HCT116 (cell line): ENCODE data around the gene SEPTIN6. TPM values are rescaled to one million over a fixed set of nuclear protein-coding genes. Genes with fewer than 3 reads are reported as not detected.

Experiments
- ATAC-seq: fragments of 200-7000 bp; cut with Tn5 transposase; 2 replicates; pipeline ENCODE4 v1.9.1; 2020; ENCODE audit warnings: mild to moderate bottlenecking, moderate library complexity
- BruUV-seq: library from RNA; stranded (reverse); fragments of 400-500 nt; replicated peaks from 2 replicates; lab custom pipeline; 2021; lab: Mats Ljungman, UMichigan
- CTCF ChIA-PET: fragments of 300-600 bp; sonication (Branson Sonifier 250); formaldehyde crosslinking; loops from one replicate; lab custom pipeline; 2021; ENCODE audit warnings: antibody characterized with exemption; lab: Charles Lee
- POLR2A ChIA-PET: fragments of 300-600, 350-600 bp; sonication (Branson Sonifier 250); formaldehyde crosslinking; loops from one replicate; lab custom pipeline; 2021; ENCODE audit warnings: antibody characterized with exemption; lab: Charles Lee
- RAD21 ChIA-PET, 2 experiments: fragments of 300-600 bp; sonication (Branson Sonifier 250); formaldehyde crosslinking; loops; one replicate each; lab custom pipeline; 2023; ENCODE audit warnings: low total read pairs in 2 of 2; ENCODE audit not compliant: uncharacterized antibody in 2 of 2, unreplicated experiment in 2 of 2, low non-redundant PET in 1 of 2; lab: Charles Lee
- DNase-seq: peaks from one replicate; pipeline ENCODE4 v3.0.0-alpha.2; 2010; ENCODE audit warnings: low read depth, low spot score
- H2AFZ ChIP-seq: fragments of 200-600 bp; shearing (Covaris generic), sonication (generic); 2 replicates; pipeline ENCODE4 v1.6.1; 2017; ENCODE audit warnings: low read depth, mixed run types, mixed read lengths, antibody characterized with exemption, low read length; ENCODE audit not compliant: poor library complexity, severe bottlenecking
- H3K27ac ChIP-seq: 2 replicates; pipeline ENCODE4 v1.5.1; 2012; ENCODE audit warnings: low read depth, low read length
- H3K27me3 ChIP-seq: fragments of 200-600 bp; sonication (generic); 2 replicates; pipeline ENCODE4 v1.6.1; 2016; ENCODE audit warnings: mixed run types, low read length, mixed read lengths; ENCODE audit not compliant: insufficient read depth
- H3K36me3 ChIP-seq, 2 experiments: fragments of 200-500 bp in 1 of 2; fragments of 200-600 bp in 1 of 2; sonication (Bioruptor generic) in 1 of 2; sonication (generic) in 1 of 2; 2 replicates each; pipeline versions ENCODE4 v1.5.1 to v1.6.1; 2014 to 2016; ENCODE audit warnings: low read length in 2 of 2, inconsistent platforms in 1 of 2, mixed read lengths in 1 of 2, mixed run types in 1 of 2; ENCODE audit not compliant: insufficient read depth in 2 of 2, control insufficient read depth in 1 of 2
- H3K4me1 ChIP-seq, 2 experiments: fragments of 200-600 bp in 1 of 2; sonication (generic) in 1 of 2; 2 replicates each; pipeline versions ENCODE4 v1.5.1 to v1.6.1; 2012 to 2017; ENCODE audit warnings: low read length in 2 of 2, inconsistent platforms in 1 of 2, mild to moderate bottlenecking in 1 of 2, mixed read lengths in 1 of 2, mixed run types in 1 of 2, moderate library complexity in 1 of 2; ENCODE audit not compliant: insufficient read depth in 2 of 2, control insufficient read depth in 1 of 2
- H3K4me2 ChIP-seq: fragments of 200-600 bp; sonication (generic); 2 replicates; pipeline ENCODE4 v1.6.1; 2017; ENCODE audit warnings: mixed run types, low read length, mixed read lengths
- H3K4me3 ChIP-seq, 2 experiments: fragments of 200-600 bp in 1 of 2; sonication (generic) in 1 of 2; replicated peaks in 1 of 2; 2 replicates each; pipeline ENCODE4 v1.5.1; 2011 to 2016; ENCODE audit warnings: low read length in 2 of 2, control low read depth in 1 of 2, low read depth in 1 of 2, mild to moderate bottlenecking in 1 of 2, mixed read lengths in 1 of 2, mixed run types in 1 of 2
- H3K79me2 ChIP-seq: fragments of 200-600 bp; sonication (generic); 2 replicates; pipeline ENCODE4 v1.6.1; 2017; ENCODE audit warnings: mild to moderate bottlenecking, mixed run types, low read length, moderate library complexity, mixed read lengths; ENCODE audit not compliant: insufficient read depth
- H3K9ac ChIP-seq: fragments of 200-600 bp; sonication (generic); 2 replicates; pipeline ENCODE4 v1.6.1; 2016; ENCODE audit warnings: low read length, mixed read lengths
- H3K9me2 ChIP-seq: fragments of 200-600 bp; sonication (generic), shearing (Covaris generic); 2 replicates; pipeline ENCODE4 v1.6.1; 2017; ENCODE audit warnings: mixed run types, mild to moderate bottlenecking, moderate library complexity; ENCODE audit not compliant: insufficient read depth
- H3K9me3 ChIP-seq, 2 experiments: fragments of 200-500 bp in 1 of 2; fragments of 200-600 bp in 1 of 2; sonication (Bioruptor generic) in 1 of 2; sonication (generic) in 1 of 2; 2 replicates each; pipeline ENCODE4 v1.6.1; 2014 to 2017; ENCODE audit warnings: low read length in 2 of 2, mixed read lengths in 2 of 2, inconsistent platforms in 1 of 2, low read depth in 1 of 2, mild to moderate bottlenecking in 1 of 2, mixed run types in 1 of 2, moderate library complexity in 1 of 2; ENCODE audit not compliant: control insufficient read depth in 1 of 2, insufficient read depth in 1 of 2
- H4K20me1 ChIP-seq: fragments of 200-600 bp; sonication (generic), shearing (Covaris generic); 2 replicates; pipeline ENCODE4 v1.6.1; 2017; ENCODE audit warnings: mixed run types, mild to moderate bottlenecking, moderate library complexity; ENCODE audit not compliant: insufficient read depth
- CEBPB ChIP-seq: IDR thresholded peaks from 2 replicates; pipeline ENCODE4 v1.6.1; 2012; ENCODE audit warnings: low read depth
- EGR1 ChIP-seq: IDR thresholded peaks from 2 replicates; pipeline ENCODE4 v1.6.1; 2012; ENCODE audit warnings: low read depth
- EZH2phosphoT487 ChIP-seq: fragments of 200-600 bp; IDR thresholded peaks from 2 replicates; pipeline ENCODE4 v1.6.1; 2018; ENCODE audit warnings: antibody characterized with exemption, borderline replicate concordance
- POLR2A ChIP-seq: IDR thresholded peaks from 2 replicates; pipeline ENCODE4 v1.7.0; 2011; ENCODE audit warnings: borderline replicate concordance; ENCODE audit not compliant: insufficient read depth, insufficient read length; ENCODE audit errors: extremely low read depth
- POLR2AphosphoS5 ChIP-seq: IDR thresholded peaks from 2 replicates; pipeline ENCODE4 v1.6.1; 2011; ENCODE audit warnings: mild to moderate bottlenecking, low read depth, low read length, moderate library complexity
- SIN3A ChIP-seq: IDR thresholded peaks from 2 replicates; pipeline ENCODE4 v1.6.1; 2012; ENCODE audit warnings: low read depth
- SP1 ChIP-seq: IDR thresholded peaks from 2 replicates; pipeline ENCODE4 v1.6.1; 2012; ENCODE audit warnings: low read depth
- SRF ChIP-seq: IDR thresholded peaks from 2 replicates; pipeline ENCODE4 v1.6.1; 2012; ENCODE audit warnings: low read depth
- TCF7L2 ChIP-seq: IDR thresholded peaks from 2 replicates; pipeline ENCODE4 v1.7.0; 2011; ENCODE audit warnings: borderline replicate concordance, inconsistent platforms; ENCODE audit not compliant: insufficient read depth, insufficient read length; ENCODE audit errors: extremely low read depth
- intact Hi-C: fragments of 100-400 bp; cut with micrococcal nuclease; formaldehyde crosslinking; loops from 2 replicates; pipeline ENCODE4 v1.10.0; 2022
- total RNA-seq: library from RNA; stranded (reverse); gene quantifications from one replicate; pipeline ENCODE4 v1.2.1, GENCODE V29; 2021; ENCODE audit not compliant: unreplicated experiment
- TF ChIP-seq, protein P1 (sequence below), 3 experiments: fragments of 200-600 bp in 1 of 3; sonication (generic) in 1 of 3; IDR thresholded peaks in 2 of 3; conservative IDR thresholded peaks in 1 of 3; 2 replicates each; pipeline ENCODE4 v1.5.1; 2012 to 2017; ENCODE audit warnings: low read depth in 2 of 3, low read length in 2 of 3, antibody characterized with exemption in 1 of 3, borderline replicate concordance in 1 of 3, control low read depth in 1 of 3, mild to moderate bottlenecking in 1 of 3, mixed read lengths in 1 of 3, mixed run types in 1 of 3, moderate library complexity in 1 of 3; ENCODE audit not compliant: insufficient read depth in 1 of 3
- TF ChIP-seq, protein P2 (sequence below): IDR thresholded peaks from 2 replicates; pipeline ENCODE4 v1.6.1; 2012; ENCODE audit warnings: low read depth

SEPTIN6 gene
- total RNA-seq, 1 experiment from 2014 or later = 10.8 TPM

DNA sequence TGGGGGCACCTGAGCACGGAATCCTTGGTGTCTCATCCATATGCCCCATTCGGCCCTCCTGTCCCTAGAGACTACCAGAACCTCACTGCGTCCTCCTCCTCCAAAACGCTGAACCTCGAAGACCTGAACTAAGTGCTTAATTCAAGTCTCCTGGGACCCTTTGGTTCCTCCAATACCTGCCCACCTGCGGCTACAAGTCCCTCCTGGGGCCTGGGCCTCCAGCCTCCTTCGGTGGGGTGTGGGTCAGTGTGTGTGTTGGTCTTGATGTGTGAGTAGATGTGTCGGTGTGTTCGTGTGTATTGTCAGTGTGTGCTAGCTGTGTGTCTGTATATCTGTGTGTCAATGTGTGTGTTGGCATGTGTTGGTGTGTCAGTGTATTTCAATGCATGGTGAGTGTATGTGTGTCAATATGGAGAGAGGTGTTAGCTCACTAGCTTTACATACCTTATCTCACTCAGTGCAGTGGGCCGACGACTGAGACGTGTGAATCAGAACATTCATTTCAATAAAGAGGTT lies 2.6 kb upstream of the SEPTIN6 start:
- no peak overlapping the region for H3K4me2 ChIP-seq
- no peak for TF ChIP-seq SIN3A
- TF ChIP-seq SRF = no peak
- TF ChIP-seq POLR2AphosphoS5 = no peak
- TF ChIP-seq EZH2phosphoT487 = no peak
- TF ChIP-seq, protein P1, sequence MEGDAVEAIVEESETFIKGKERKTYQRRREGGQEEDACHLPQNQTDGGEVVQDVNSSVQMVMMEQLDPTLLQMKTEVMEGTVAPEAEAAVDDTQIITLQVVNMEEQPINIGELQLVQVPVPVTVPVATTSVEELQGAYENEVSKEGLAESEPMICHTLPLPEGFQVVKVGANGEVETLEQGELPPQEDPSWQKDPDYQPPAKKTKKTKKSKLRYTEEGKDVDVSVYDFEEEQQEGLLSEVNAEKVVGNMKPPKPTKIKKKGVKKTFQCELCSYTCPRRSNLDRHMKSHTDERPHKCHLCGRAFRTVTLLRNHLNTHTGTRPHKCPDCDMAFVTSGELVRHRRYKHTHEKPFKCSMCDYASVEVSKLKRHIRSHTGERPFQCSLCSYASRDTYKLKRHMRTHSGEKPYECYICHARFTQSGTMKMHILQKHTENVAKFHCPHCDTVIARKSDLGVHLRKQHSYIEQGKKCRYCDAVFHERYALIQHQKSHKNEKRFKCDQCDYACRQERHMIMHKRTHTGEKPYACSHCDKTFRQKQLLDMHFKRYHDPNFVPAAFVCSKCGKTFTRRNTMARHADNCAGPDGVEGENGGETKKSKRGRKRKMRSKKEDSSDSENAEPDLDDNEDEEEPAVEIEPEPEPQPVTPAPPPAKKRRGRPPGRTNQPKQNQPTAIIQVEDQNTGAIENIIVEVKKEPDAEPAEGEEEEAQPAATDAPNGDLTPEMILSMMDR (IDR thresholded peaks at IDR 0.05 in 2 of 3, conservative IDR thresholded peaks at IDR 0.05 in 1 of 3; ENCODE audit: borderline replicate concordance in 1 of 3, insufficient read depth in 1 of 3, low read depth in 2 of 3, low read length in 2 of 3) = no peak
- no peak for TF ChIP-seq POLR2A
- no peak for TF ChIP-seq CEBPB
- TF ChIP-seq, protein P2, sequence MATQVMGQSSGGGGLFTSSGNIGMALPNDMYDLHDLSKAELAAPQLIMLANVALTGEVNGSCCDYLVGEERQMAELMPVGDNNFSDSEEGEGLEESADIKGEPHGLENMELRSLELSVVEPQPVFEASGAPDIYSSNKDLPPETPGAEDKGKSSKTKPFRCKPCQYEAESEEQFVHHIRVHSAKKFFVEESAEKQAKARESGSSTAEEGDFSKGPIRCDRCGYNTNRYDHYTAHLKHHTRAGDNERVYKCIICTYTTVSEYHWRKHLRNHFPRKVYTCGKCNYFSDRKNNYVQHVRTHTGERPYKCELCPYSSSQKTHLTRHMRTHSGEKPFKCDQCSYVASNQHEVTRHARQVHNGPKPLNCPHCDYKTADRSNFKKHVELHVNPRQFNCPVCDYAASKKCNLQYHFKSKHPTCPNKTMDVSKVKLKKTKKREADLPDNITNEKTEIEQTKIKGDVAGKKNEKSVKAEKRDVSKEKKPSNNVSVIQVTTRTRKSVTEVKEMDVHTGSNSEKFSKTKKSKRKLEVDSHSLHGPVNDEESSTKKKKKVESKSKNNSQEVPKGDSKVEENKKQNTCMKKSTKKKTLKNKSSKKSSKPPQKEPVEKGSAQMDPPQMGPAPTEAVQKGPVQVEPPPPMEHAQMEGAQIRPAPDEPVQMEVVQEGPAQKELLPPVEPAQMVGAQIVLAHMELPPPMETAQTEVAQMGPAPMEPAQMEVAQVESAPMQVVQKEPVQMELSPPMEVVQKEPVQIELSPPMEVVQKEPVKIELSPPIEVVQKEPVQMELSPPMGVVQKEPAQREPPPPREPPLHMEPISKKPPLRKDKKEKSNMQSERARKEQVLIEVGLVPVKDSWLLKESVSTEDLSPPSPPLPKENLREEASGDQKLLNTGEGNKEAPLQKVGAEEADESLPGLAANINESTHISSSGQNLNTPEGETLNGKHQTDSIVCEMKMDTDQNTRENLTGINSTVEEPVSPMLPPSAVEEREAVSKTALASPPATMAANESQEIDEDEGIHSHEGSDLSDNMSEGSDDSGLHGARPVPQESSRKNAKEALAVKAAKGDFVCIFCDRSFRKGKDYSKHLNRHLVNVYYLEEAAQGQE = no peak
- no peak for TF ChIP-seq SP1
- no peak for TF ChIP-seq TCF7L2
- TF ChIP-seq EGR1 = no peak
- TF ChIP-seq, all 23 proteins: peak for 0
- Histone ChIP-seq H3K27me3 (no peaks in the 10 kb centered on the region), H3K36me3 (no peaks in the 10 kb centered on the region), H3K9me2 (no peaks in the 10 kb centered on the region), H3K9me3 (no peaks in the 10 kb centered on the region), H3K9ac (no peak overlapping the region), H2AFZ (no peak overlapping the region), H3K79me2 (no peaks in the 10 kb centered on the region), H4K20me1 (no peaks in the 10 kb centered on the region), H3K27ac (no peak overlapping the region), H3K4me3 (no peak overlapping the region), H3K4me1 (peaks cover 0 to 14% of the 10 kb centered on the region in 2 experiments; a peak in 2 of 4 replicates)
- ChIA-PET POLR2A (no interaction called here), RAD21 (no interaction called here), CTCF (no interaction called here)
- no peak for DNase-seq
- ATAC-seq = no peak
- intact Hi-C loops = no loop called here
- no TSS peak for BruUV-seq
